Effector memory CD4-positive, alpha-beta T cell (primary cell): ENCODE data around the gene ETDB.
"Not testable (repeated sequence)": the region's sequence is repeated elsewhere in the genome, so short reads cannot be mapped to it uniquely, and the experiment has no call there.

Experiments
- DNase-seq, 3 donors: peaks; one replicate each; pipeline ENCODE4 v3.0.0-alpha.2; 2020
- H3K27ac ChIP-seq: 2 replicates; pipeline ENCODE4 v1.7.0; 2013; ENCODE audit warnings: mild to moderate bottlenecking, low read length, moderate library complexity; ENCODE audit not compliant: insufficient read depth, poor library complexity, severe bottlenecking
- H3K27me3 ChIP-seq: replicated peaks from 2 replicates; pipeline ENCODE4 v1.7.0; 2013; ENCODE audit warnings: mild to moderate bottlenecking, low read length; ENCODE audit not compliant: insufficient read depth, control insufficient read depth, poor library complexity, severe bottlenecking
- H3K36me3 ChIP-seq: 2 replicates; pipeline ENCODE4 v1.7.0; 2013; ENCODE audit warnings: mild to moderate bottlenecking, low read length, moderate library complexity; ENCODE audit not compliant: control insufficient read depth, insufficient read depth
- H3K4me1 ChIP-seq: 2 replicates; pipeline ENCODE4 v1.7.0; 2013; ENCODE audit warnings: low read length, mild to moderate bottlenecking; ENCODE audit not compliant: control insufficient read depth, insufficient read depth, poor library complexity, severe bottlenecking
- H3K4me3 ChIP-seq: 2 replicates; pipeline ENCODE4 v1.7.0; 2013; ENCODE audit warnings: low read length, low read depth, mild to moderate bottlenecking; ENCODE audit not compliant: insufficient read depth, poor library complexity, severe bottlenecking
- H3K9me3 ChIP-seq: 2 replicates; pipeline ENCODE4 v1.7.0; 2013; ENCODE audit warnings: mild to moderate bottlenecking, low read length, moderate library complexity; ENCODE audit not compliant: control insufficient read depth

ETDB gene

DNA sequence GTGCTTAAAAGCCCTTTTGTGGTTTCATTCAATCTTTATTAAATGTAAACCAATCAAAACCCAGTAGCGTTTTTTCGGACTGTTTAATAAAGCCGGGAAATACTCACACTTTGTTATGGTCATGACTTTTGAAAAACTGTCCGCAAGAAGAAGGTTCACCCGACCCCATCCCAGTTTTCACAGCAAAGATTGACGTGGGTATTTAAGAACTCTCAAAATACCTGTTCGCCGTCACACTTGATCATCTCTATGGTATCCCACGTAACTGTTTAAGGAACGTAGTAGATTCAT, 20.9 kb downstream of the ETDB start:
- Histone ChIP-seq H3K36me3 (no peaks in the 10 kb centered on the region), H3K27ac (no peak overlapping the region), H3K4me3 (peak overlapping the region; percentile 17), H3K27me3 (peaks cover 3% of the 10 kb centered on the region), H3K9me3 (no peaks in the 10 kb centered on the region), H3K4me1 (peaks cover 7% of the 10 kb centered on the region)
- DNase-seq = no peak

DNA sequence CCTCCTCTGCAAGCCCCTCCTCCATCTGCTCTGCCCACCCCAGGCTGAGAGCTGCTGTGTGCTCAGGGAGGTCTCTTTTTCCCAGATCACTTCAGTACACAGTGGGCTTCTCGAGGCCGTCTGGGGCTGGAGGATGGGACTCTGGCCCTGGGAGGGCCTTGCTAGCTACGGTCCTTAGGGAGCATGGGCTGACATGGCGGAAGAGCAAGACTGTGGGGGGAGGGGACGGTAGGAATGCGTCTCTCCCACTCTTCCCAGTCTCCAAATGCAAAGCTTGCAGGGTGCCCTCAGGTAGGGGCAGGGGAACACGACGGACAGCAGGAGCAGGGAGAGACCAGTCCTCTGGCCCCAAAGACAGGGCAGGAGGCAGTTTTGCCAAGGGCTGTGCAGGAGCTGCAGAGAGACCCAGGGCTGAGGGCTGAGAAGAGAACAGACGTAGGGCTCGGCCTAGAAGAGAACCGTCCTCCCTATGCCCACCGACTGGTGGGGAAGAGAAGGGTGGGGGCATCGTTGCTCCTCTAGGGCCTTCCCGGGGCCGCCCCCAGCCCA, 23.1 kb downstream of the ETDB start:
- H3K27me3 ChIP-seq, H3K36me3 ChIP-seq, H3K9me3 ChIP-seq, H3K4me3 ChIP-seq, DNase-seq, H3K4me1 ChIP-seq, H3K27ac ChIP-seq: not testable (repeated sequence)

DNA sequence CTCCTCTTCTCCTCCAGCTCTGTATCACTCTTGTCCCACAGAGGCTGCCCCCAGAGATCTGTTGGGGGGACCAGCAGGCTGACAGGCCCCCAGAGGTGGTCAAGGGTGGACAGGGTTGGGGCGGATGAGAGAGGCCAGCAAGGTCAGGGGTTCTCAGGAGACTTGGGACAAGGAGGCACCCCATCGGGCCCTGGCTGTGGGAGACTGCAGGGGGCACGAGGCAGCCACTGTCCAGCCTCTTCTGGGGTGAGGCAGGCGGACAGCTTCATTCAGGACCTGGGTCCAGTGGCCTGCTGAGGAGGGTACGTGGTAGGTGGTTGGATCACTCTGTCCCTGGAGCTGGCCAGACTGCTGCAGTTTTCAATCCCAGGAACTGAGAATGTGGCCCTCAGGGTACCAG, 24.6 kb downstream of the ETDB start:
- Histone ChIP-seq H3K36me3 (no peaks in the 10 kb centered on the region), H3K4me1 (peaks cover 7% of the 10 kb centered on the region), H3K9me3 (no peaks in the 10 kb centered on the region), H3K27me3 (peaks cover 3% of the 10 kb centered on the region), H3K4me3 (no peak overlapping the region), H3K27ac (no peak overlapping the region)
- DNase-seq = no peak

DNA sequence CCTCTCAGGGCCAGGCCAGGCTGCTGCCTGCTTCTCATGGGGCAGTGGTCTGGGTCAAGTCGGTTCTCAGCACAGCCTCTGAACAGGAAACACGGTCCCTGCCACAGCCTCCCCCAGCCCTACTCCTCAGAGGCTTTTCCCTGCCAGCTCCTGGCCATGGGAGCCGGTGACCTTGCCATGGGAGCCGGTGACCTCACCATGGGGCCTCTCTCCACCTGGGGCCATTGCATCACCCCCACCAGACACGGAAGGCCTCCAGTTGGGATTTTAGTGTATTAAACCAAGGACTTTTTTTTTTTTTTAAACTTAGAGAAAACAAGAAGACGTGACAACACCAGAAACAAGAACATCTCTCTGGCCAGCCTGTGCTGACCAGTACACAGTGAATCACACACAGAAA, 25.6 kb downstream of the ETDB start:
- H3K4me1 ChIP-seq = peaks cover 7% of the 10 kb centered on the region
- no peak overlapping the region for H3K4me3 ChIP-seq
- DNase-seq = no peak
- H3K9me3 ChIP-seq = no peaks in the 10 kb centered on the region
- no peaks in the 10 kb centered on the region for H3K36me3 ChIP-seq
- no peak overlapping the region for H3K27ac ChIP-seq
- H3K27me3 ChIP-seq = peaks cover 3% of the 10 kb centered on the region

DNA sequence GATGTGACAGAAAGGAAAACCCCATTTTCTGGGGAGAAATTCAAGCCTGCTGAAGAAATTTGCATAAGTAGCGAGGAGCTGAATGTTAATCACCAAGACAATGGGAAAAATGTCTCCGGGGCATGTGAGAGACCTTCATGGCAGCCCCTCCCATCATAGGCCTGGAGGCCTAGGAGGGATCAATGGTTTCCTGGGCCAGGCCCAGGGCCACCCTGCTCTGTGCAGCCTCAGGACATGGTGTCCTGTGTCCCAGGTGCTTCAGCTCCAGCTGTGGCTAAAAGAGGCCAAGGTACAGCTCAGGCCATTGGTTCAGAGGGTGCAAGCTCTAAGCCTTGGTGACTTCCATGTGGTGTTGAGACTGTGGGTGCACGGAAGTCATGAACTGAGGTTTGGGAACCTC, 31.2 kb downstream of the ETDB start:
- no peaks in the 10 kb centered on the region for H3K9me3 ChIP-seq
- no peaks in the 10 kb centered on the region for H3K27me3 ChIP-seq
- H3K36me3 ChIP-seq = no peaks in the 10 kb centered on the region
- no peak overlapping the region for H3K4me3 ChIP-seq
- no peak for DNase-seq
- no peaks in the 10 kb centered on the region for H3K4me1 ChIP-seq
- no peak overlapping the region for H3K27ac ChIP-seq

DNA sequence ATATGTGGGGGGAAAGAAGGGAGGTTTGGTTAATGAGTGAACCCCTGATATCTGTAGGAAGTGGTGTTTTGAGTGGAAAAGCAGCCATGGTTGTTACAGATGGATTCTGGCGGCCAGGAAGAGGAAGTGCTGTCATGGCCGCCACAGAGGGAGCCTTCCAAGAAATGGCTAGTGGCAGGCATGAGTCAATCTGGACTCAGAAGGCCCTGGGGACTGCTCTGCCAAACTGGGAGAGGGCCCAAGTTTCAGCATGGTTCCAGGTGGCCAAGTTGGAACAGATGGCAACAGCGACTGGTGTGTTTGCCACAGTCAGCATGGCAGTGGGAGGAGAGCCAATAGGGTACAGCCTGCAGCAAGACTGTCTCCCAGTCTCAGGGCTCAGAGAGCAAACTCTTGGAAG, 32.5 kb downstream of the ETDB start:
- no peaks in the 10 kb centered on the region for H3K27me3 ChIP-seq

DNA sequence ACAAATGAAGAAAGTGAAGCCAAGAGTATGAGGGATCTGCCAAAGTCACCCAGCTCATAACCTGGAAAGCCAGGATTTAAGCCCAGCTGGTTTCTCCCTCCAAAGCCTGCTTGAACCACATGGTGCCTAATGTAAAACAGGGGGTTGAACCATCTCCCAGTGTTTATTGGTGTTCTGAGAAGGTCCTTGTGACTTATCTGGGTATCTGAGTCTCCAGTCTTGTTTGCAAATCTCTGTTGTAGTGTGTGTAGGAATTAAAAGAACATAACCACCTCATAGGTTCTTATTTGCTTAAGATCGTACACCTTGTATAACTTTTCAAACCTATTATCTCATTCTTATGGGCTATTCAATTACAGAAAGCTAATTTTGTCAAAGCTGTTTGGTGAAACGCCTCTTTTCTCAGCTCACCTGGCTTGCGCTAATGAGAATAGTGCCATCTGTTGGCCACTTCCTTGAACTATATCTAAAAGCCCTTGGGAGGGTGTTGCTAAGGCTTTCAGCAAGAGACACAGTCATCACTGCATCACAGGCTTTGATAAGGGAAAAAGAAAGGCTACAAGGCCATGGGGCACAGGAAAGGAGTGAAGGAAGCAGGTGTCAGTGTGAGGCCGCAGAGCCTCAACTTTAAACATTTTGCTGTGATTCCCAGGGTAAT, 34.0 kb downstream of the ETDB start:
- peak in 1 of 3 donors; percentile 20 for DNase-seq
- no peaks in the 10 kb centered on the region for H3K4me1 ChIP-seq
- no peak overlapping the region for H3K4me3 ChIP-seq
- no peaks in the 10 kb centered on the region for H3K9me3 ChIP-seq
- H3K36me3 ChIP-seq = no peaks in the 10 kb centered on the region
- H3K27me3 ChIP-seq = no peaks in the 10 kb centered on the region
- H3K27ac ChIP-seq = no peak overlapping the region

More for the DNA sequence above, 32.5 kb downstream of the ETDB start:
- DNase-seq = no peak
- Histone ChIP-seq H3K36me3 (no peaks in the 10 kb centered on the region), H3K27ac (no peak overlapping the region), H3K9me3 (no peaks in the 10 kb centered on the region), H3K4me3 (no peak overlapping the region), H3K4me1 (no peaks in the 10 kb centered on the region)

DNA sequence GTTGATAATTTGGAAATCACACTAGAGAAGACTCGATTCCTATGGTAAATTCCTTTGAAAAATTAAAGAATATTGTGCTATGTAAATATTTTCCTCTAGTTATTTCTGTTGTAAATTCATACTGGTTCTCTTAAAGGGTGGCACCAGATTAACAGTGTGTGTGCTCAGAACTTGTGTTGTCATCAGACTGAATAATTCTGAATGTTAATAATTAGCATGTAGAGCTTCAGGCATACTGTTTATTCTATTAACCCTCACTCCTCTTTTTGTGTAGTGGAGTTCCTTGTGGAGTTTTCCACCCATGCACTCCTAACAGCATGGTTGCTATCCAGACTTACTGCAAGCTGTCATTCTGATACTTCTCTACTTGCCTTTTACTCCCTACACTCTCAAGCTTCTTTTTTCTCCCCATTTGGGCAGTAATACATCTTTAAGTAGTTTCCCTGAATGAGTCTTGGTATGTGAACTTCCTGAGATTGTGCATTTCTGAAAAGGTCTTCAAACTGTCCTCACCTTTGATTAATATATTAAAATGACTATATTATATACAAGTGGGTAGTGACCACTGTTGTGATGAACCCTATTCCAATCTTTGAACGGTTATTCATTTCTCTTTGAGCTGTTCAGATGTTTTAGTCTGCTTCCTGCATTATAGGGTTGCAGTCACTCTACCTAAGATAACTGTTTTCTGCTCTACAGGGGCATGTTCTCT, 38.5 kb downstream of the ETDB start:
- H3K9me3 ChIP-seq = no peaks in the 10 kb centered on the region
- no peak for DNase-seq
- H3K27ac ChIP-seq = no peak overlapping the region
- H3K4me1 ChIP-seq = no peaks in the 10 kb centered on the region
- no peaks in the 10 kb centered on the region for H3K36me3 ChIP-seq
- no peak overlapping the region for H3K4me3 ChIP-seq
- H3K27me3 ChIP-seq = no peaks in the 10 kb centered on the region
